Neuron (in vitro differentiated cells): ENCODE results near the gene ASPM.

Source experiments
- H2AFZ ChIP-seq: one replicate; pipeline ENCODE4 v1.6.1; 2013; ENCODE audit warnings: low read depth, mild to moderate bottlenecking, inconsistent platforms, low read length, moderate library complexity
- H3K27me3 ChIP-seq: one replicate; pipeline ENCODE4 v1.6.1; 2013; ENCODE audit warnings: low read length; ENCODE audit not compliant: insufficient read depth
- H3K36me3 ChIP-seq: one replicate; pipeline ENCODE4 v1.6.1; 2013; ENCODE audit warnings: low read length; ENCODE audit not compliant: insufficient read depth
- H3K4me1 ChIP-seq: one replicate; pipeline ENCODE4 v1.6.1; 2013; ENCODE audit warnings: low read length; ENCODE audit not compliant: insufficient read depth
- H3K4me3 ChIP-seq: 2 replicates; pipeline ENCODE4 v1.5.1; 2013; ENCODE audit warnings: mild to moderate bottlenecking, low read length, moderate library complexity
- H3K9me3 ChIP-seq: one replicate; pipeline ENCODE4 v1.6.1; 2013; ENCODE audit warnings: low read length

The ASPM gene

DNA sequence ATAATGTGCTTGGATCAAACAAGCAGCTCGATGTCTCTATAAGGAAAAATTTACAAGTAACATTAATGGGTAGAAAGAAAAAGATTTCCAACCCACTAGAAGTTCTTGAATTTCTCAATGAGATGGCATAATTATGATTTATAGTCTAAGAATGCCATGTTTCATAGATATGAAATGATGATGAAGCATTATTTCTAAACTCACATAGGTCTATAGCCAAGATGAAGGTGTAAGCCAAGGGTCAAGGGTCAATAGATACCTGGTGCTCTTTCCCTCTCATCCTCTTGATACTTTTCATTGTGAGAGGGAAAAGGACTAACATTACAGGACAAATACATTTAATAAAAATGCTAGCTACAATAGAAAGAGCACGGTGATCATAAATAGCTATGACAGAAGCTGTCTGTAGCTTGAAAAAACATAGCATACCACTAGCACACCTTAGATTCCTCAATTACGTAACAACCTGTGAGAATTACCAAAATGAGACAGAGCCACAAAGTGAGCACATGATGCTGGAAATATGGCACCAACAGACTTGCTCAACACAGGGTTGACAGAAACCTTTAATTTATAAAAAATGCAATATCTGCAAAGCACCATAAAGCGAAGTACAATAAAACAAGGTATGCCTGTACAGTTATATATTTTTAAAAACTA, 53.1 kb downstream of the ASPM start:
- no peaks in the 10 kb centered on the region for H3K4me1 ChIP-seq
- H3K4me3 ChIP-seq, result no peak overlapping the region
- H2AFZ ChIP-seq, result no peak overlapping the region
- H3K9me3 ChIP-seq, result no peaks in the 10 kb centered on the region
- peaks cover 61% of the 10 kb centered on the region for H3K36me3 ChIP-seq
- H3K27me3 ChIP-seq, result no peaks in the 10 kb centered on the region

DNA sequence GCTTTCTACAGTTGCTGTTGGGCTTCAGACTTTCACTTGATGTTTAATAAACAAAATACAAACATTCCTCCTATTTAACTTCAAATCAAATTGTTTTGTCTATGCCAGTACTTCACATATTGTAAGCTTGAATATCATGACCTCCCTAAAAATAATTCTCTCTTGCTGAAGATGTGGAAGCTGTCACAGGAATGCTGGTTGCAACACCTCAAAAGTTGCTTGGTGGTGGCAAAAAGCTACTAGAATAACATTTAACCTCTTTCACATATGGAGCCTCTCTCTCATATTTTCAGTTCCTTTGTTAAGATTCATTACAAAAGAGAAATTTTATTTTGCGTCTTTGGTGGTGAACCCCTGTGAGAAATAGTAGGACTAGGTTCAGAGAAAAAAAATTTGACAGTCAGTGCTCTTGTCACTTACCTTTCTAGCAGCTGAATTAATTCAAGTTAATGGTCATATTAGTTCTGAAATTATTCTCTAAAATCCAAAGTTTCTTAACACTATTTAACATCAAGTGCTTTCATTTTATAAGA, 53.9 kb downstream of the ASPM start:
- H3K9me3 ChIP-seq, result no peaks in the 10 kb centered on the region
- H3K27me3 ChIP-seq, result no peaks in the 10 kb centered on the region
- peaks cover 67% of the 10 kb centered on the region for H3K36me3 ChIP-seq
- no peak overlapping the region for H3K4me3 ChIP-seq
- no peaks in the 10 kb centered on the region for H3K4me1 ChIP-seq
- no peak overlapping the region for H2AFZ ChIP-seq

DNA sequence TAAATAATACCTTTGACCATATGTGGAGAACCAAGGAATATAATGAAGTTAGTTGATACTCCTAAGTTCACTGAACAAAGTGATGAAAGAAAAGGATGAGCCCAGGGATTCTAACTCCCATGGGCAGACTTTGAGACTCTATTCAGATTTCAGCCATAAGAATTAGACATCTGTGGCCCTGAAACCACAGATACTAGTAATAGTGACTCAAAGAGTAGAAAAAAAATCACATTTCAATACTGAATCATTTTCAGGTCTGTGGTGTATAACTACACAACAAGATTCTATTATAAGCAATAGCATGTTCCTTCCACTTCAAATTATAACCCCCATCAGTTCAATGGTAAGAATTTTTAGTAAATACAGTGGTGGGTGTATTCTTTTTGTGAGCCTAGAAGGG, 63.0 kb downstream of the ASPM start:
- Histone ChIP-seq H3K36me3 (peaks cover 64% of the 10 kb centered on the region), H3K27me3 (no peaks in the 10 kb centered on the region), H3K9me3 (peaks cover 21% of the 10 kb centered on the region), H3K4me1 (no peaks in the 10 kb centered on the region), H3K4me3 (no peak overlapping the region), H2AFZ (no peak overlapping the region)

DNA sequence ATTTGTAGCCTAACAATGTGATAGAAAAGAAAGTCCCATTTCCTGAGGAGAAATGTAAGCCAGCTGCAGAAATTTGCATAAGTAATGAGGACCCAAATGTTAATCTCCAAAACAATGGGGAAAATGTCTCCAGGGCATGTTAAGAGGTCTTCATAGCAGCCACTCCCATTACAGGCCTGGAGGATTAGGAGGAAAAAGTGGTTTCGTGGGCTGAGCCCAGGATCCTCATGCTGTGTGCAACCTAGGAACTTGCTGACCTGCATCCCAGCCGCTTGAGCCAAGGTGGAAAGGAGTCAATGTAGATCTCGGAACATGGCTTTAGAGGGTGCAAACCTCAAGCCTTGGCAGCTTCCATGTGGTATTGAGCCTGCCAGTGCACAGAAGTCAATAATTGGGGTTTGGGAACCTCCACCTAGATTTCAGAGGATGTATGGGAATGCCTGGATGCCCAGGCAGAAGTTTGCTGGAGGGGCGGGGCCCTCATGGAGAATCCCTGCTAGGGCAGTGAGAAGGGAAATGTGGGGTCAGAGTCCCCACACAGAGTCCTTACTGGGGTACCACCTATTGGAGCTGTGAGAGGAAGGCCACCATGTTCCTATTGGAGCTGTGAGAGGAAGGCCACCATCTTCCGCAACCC, 65.2 kb downstream of the ASPM start:
- Histone ChIP-seq H3K27me3 (no peaks in the 10 kb centered on the region), H3K4me1 (no peaks in the 10 kb centered on the region), H3K9me3 (peaks cover 21% of the 10 kb centered on the region)

DNA sequence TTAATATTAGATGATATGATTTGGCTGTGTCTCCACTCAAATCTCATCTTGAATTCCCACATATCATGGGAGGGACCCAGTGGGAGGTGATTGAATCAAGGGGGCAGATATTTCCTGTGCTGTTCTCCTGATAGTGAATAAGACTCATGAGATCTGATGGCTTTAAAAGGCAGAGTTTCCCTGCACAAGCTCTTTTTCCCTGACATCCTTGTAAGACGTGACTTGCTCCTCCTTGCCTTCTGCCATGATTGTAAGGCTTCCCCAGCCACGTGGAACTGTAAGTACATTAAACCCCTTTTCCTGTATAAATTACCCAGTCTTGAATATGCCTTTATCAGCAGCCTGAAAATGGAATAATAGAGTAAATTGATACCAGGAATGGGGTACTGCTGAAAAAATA, 66.1 kb downstream of the ASPM start:
- H2AFZ ChIP-seq, result no peak overlapping the region
- H3K9me3 ChIP-seq, result peaks cover 21% of the 10 kb centered on the region
- peaks cover 37% of the 10 kb centered on the region for H3K36me3 ChIP-seq
- no peak overlapping the region for H3K4me3 ChIP-seq
- H3K27me3 ChIP-seq, result no peaks in the 10 kb centered on the region
- no peaks in the 10 kb centered on the region for H3K4me1 ChIP-seq

More for the DNA sequence above, 65.2 kb downstream of the ASPM start:
- Histone ChIP-seq H3K36me3 (peaks cover 46% of the 10 kb centered on the region), H3K4me3 (no peak overlapping the region), H2AFZ (no peak overlapping the region)

DNA sequence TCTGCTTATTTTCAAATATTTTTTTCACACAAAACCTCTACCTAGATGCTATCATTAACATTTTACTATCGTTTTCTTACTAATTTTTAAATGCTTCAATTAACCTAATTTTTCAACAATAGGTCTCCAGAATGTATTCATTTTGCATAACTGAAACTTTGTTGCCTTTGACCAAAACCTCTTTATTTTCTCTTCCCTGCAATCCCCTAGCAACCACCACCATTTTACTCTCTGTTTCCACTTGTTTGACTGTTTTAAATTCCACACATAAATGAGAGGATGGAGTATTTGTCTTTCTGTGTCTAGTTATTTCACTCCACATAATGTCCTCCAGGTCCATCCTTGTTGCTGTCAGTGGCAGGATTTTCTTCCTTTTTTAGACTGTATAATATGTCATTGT, 69.9 kb downstream of the ASPM start:
- Histone ChIP-seq H3K36me3 (peaks cover 1% of the 10 kb centered on the region), H2AFZ (no peak overlapping the region), H3K4me3 (no peak overlapping the region), H3K4me1 (no peaks in the 10 kb centered on the region), H3K9me3 (peaks cover 7% of the 10 kb centered on the region), H3K27me3 (no peaks in the 10 kb centered on the region)

DNA sequence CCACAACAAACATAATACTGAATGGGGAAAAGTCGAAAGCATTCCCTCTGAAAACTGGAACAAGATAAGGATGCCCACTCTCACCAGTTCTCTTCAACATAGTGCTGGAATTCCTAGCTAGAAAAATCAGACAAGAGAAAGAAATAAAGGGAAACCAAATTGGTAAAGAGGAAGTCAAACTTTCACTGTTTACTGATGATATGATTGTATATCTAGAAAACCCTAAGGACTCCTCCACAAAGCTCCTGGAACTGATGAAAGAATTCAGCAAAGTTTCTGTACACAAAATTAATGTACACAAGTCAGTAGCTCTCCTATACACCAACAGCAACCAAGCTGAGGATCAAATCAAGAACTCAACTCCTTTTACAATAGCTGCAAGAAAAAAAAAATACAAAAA, 72.5 kb downstream of the ASPM start:
- Histone ChIP-seq H3K27me3 (no peaks in the 10 kb centered on the region), H3K4me1 (no peaks in the 10 kb centered on the region), H3K36me3 (no peaks in the 10 kb centered on the region), H3K4me3 (no peak overlapping the region), H3K9me3 (no peaks in the 10 kb centered on the region), H2AFZ (no peak overlapping the region)

DNA sequence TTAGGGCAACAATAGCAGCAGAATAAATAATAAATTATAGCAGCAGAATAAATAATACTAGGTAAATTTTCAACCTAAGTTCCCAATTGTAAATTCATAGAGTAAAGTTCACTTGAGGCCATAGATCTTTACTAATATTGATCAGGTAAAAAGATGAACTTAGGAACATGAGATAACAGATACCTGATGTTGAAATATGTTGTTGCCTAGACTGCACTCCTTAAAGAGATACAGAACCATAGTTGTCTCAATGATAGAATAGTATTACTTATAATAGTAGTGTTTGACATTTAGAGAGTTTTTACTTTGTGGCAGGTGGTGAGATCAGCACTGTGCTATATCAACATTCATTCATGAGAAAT, 79.0 kb downstream of the ASPM start:
- Histone ChIP-seq H3K27me3 (no peaks in the 10 kb centered on the region), H3K4me3 (no peak overlapping the region), H3K9me3 (no peaks in the 10 kb centered on the region), H3K36me3 (no peaks in the 10 kb centered on the region), H3K4me1 (no peaks in the 10 kb centered on the region), H2AFZ (no peak overlapping the region)

DNA sequence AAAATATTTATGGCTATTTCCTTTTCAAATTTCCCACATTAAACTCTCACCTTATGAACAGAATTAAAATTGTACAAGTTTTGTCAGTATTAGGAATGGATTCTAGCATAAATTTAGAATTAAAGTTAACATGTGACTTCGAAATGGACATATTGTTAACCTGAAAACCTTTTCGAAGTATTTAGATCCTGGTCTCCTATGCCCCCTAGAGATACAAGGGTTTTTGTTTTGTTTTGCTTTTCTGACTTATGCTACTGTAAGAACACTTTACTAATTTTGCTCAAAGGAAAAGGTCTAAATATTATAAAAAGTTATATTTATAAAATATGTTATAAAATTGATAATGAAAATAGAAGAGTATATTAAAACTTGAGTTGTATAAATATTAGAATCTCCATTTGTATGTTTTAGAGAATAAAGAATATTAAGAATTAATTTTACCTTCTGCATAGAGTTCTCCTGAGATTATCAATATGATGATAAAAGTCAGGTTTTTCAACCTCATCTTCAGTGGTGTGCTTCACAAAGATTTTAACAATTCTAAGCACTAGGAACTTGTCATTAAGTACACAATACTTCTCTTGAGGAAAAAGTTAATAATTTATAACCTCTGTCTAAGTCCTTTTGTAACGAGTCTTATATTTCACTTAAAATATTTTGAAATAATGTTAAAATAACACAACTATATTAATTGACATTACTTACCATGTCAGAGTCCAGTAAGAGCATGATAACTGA, 79.6 kb downstream of the ASPM start, which contains the start of gene F13B:
F13B (minus strand) TSS at position 542 of the 738 bp plus-strand sequence; CDS start at position 505, 37 bp downstream.
- Histone ChIP-seq H3K4me3 (no peak within 1 kb of the TSS), H3K27me3 (no peaks in the 10 kb centered on the region), H3K36me3 (no peaks in the 10 kb centered on the region), H3K4me1 (no peaks in the 10 kb centered on the region), H2AFZ (no peak within 1 kb of the TSS), H3K9me3 (no peaks in the 10 kb centered on the region)

DNA sequence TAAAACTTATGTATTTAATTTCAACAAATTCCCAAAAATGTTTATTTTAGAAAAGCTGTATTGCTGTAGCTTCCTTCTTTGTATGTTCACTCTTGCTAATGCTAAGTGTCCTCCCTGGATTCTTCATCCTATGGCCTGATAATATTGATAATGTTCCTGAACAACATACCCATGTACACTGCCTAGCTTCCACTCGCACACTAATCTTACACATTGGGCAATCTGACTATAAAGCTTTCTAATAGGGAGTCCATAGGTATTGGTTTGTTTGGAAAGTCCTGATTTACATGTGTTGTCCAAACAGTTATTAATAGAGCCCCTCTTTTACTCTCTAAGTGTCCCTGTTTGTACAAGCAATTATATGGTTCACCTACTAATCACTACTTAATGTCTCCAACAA, 80.2 kb downstream of the ASPM start:
- no peaks in the 10 kb centered on the region for H3K36me3 ChIP-seq
- H3K4me1 ChIP-seq, result no peaks in the 10 kb centered on the region
- H3K9me3 ChIP-seq, result no peaks in the 10 kb centered on the region
- H2AFZ ChIP-seq, result no peak overlapping the region
- H3K27me3 ChIP-seq, result no peaks in the 10 kb centered on the region
- no peak overlapping the region for H3K4me3 ChIP-seq

DNA sequence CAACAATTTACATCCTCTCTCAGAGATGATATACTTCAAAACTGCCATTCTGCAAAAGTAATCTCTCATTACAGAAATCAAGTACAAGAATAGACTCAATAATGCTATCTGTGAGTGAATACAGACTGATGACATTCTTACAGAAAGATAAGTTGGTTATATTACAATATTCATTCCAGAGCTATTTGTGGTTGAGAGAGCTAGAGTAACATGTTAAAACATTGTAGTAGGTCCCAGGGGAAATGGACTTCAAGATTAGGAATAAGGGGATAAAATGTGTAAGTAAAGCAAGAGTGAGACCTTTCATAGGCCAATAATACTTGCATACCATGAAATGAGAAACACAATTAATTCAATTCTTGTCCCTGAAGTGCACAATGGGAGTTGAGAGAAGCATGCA, 80.9 kb downstream of the ASPM start:
- Histone ChIP-seq H3K9me3 (no peaks in the 10 kb centered on the region), H3K27me3 (no peaks in the 10 kb centered on the region), H3K4me1 (no peaks in the 10 kb centered on the region), H3K36me3 (no peaks in the 10 kb centered on the region), H2AFZ (no peak overlapping the region), H3K4me3 (no peak overlapping the region)

DNA sequence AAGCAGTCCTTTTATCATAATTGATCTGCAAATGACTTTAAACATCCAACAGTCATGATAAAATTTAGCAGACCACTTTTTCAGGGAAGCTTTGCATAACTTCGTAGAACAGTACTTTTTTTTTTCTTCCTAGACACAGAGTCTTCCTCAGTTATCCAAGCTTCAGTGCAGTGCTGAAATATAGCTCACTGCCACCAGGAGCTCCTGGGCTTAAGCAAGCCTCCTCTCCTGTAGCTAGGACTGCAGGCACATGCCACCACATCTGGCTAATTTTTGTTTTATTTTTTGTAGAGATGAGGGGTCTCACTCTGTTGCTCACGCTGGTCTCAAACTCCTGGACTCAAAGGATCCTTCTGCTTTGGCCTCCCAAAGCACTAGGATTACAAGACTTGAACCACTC, 83.3 kb downstream of the ASPM start:
- H3K4me3 ChIP-seq, result no peak overlapping the region
- no peaks in the 10 kb centered on the region for H3K36me3 ChIP-seq
- no peak overlapping the region for H2AFZ ChIP-seq
- no peaks in the 10 kb centered on the region for H3K27me3 ChIP-seq
- no peaks in the 10 kb centered on the region for H3K4me1 ChIP-seq
- no peaks in the 10 kb centered on the region for H3K9me3 ChIP-seq

DNA sequence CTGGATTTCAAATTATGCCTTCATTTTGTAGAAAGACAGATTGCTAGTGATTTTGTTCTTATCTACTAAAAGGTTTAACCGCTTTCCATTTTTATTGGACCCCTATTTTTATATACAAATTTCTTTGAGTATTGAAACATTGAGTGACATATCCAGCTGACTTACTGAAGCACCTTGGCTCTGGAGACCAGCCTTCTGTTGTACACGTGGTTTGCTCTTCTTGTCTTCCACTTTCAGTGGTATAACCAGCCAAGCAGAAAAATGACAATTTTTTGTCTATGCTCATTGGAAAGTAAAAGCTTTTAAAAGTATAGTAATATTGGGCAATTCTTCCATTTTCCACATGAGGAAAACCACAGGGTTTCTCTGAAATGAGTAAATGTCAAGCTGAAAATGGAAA, 83.8 kb downstream of the ASPM start:
- Histone ChIP-seq H3K4me1 (no peaks in the 10 kb centered on the region), H3K27me3 (no peaks in the 10 kb centered on the region), H3K36me3 (no peaks in the 10 kb centered on the region), H3K9me3 (no peaks in the 10 kb centered on the region), H2AFZ (no peak overlapping the region), H3K4me3 (no peak overlapping the region)
